AG10803 (cell line): Measurements from ENCODE around the gene MYO5A.
"Not testable (repeated sequence)": the region's sequence is repeated elsewhere in the genome, so short reads cannot be mapped to it uniquely, and the experiment has no call there.

Source experiments
- DNase-seq: peaks from one replicate; pipeline ENCODE4 v3.0.0; 2010; ENCODE audit warnings: low read depth
- H3K4me3 ChIP-seq: 2 replicates; pipeline ENCODE4 v1.5.1; 2011; ENCODE audit warnings: mild to moderate bottlenecking, low read length, control low read depth
- CTCF ChIP-seq: conservative IDR thresholded peaks from 2 replicates; pipeline ENCODE4 v1.5.1; 2011; ENCODE audit warnings: mild to moderate bottlenecking, low read length, control low read depth, inconsistent platforms

The MYO5A gene

GRCh38 chr15:52492132-52492531 is 36.5 kb downstream of the MYO5A start:
- no peak for TF ChIP-seq CTCF
- H3K4me3 ChIP-seq = no peak overlapping the region
- no peak for DNase-seq

GRCh38 chr15:52491472-52491871 is 37.2 kb downstream of the MYO5A start:
- H3K4me3 ChIP-seq = no peak overlapping the region
- no peak for TF ChIP-seq CTCF
- DNase-seq = peak; percentile 34

GRCh38 chr15:52489430-52489829 is 39.2 kb downstream of the MYO5A start:
- not testable (repeated sequence) for DNase-seq, H3K4me3 ChIP-seq

- DNase-seq = no peak
- no peak for TF ChIP-seq CTCF
- no peak overlapping the region for H3K4me3 ChIP-seq
These were observed 39.9 kb downstream of the MYO5A start for GRCh38 chr15:52488830-52489229.

GRCh38 chr15:52486003-52486996 is 42.4 kb downstream of the MYO5A start:
- H3K4me3 ChIP-seq = no peak overlapping the region
- no peak for DNase-seq
- TF ChIP-seq CTCF = no peak

- no peak overlapping the region for H3K4me3 ChIP-seq
- DNase-seq = no peak
- no peak for TF ChIP-seq CTCF
These were observed 43.4 kb downstream of the MYO5A start for GRCh38 chr15:52485290-52485689.

- no peak for TF ChIP-seq CTCF
- H3K4me3 ChIP-seq = no peak overlapping the region
- DNase-seq = peak; percentile 47
These were observed 45.0 kb downstream of the MYO5A start for GRCh38 chr15:52483707-52484106.
